Activated naive CD8-positive, alpha-beta T cell treated with anti-CD3 and anti-CD28 coated beads, Interleukin-2, amount 50 U/mL, for 16 hours (primary cell): ENCODE measurements around the gene SLC2A6.

Experiments
- DNase-seq: peaks from one replicate; pipeline ENCODE4 v3.0.0-alpha.2; 2020; ENCODE audit warnings: low read depth, low spot score

The SLC2A6 gene

DNA sequence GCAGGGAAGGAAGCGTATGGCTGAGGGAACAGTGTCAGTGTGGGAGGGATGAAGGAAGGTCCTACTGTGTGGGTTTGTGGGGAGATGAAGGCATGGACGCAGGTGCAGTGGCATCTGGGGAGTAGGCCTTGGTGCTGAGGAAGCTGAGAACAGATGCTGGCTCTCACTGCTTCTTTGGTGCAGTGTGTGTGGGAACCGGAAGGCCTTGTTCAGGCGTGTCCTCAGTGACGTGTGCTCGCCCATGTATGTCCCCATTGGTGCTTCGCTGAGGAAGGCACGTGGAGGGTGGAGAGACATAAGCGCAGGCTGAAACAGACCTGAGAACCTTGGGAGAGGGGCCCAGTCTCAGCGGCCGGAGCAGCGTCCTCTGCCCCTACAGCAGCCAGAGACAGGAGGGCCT, 38.0 kb downstream of the SLC2A6 start:
- DNase-seq, result no peak

DNA sequence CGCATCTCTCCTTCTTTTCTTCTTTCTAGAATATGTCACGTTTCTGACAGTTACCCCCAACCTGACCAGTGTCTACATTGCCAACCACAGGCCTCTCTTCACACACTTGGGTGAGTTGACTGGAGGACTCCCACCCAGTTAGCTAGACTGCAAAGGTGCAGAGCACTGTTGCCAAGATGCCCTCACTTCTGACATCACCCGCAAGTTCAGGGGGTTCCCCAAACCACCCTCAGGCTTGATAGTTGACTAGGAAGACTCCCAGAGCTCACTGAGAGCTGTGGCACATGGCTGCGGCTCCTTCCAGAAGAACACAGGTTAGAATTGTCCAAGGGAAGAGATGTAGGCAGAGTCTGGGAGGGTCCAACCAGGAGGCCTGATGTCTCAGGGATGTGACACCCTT, 39.6 kb downstream of the SLC2A6 start:
- DNase-seq, result no peak

GRCh38 chr9:133437753-133438531, 41.0 kb downstream of the SLC2A6 start:
- no peak for DNase-seq

DNA sequence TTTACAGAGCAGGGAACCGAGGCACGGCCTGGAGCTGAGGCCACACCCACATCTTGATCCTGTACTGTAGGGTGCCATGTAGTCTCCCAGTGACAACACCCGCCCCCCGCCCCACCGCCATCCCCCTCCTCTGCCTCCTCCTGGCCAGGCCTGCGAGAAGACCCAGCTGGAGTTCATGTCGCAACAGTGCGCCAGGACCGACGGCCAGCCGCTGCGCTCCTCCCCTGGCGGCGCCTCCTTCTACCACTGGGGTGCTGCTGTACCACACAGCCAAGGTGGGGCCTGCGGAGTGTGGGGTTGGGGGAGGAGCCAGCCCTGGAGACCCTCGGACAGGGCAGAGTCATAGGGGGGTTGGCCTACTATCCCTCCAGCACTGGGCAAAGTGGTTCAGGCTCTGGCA, 42.2 kb downstream of the SLC2A6 start:
- DNase-seq, result no peak

DNA sequence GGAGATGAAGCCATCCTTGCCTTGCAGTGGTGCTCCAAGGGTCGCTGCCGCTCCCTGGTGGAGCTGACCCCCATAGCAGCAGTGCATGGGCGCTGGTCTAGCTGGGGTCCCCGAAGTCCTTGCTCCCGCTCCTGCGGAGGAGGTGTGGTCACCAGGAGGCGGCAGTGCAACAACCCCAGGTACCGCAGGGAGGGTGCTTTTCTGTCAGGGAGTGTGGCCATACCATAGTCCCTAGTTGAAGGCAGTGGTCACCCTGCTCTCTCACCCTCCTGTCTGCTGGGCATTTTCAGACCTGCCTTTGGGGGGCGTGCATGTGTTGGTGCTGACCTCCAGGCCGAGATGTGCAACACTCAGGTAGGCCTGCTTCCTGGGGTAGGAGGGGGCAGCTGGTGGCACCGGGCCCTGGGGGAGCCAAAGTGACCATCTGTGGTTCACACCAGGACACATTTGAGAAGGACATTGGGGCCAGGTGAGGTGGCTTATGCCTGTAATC, 45.5 kb downstream of the SLC2A6 start:
- no peak for DNase-seq

DNA sequence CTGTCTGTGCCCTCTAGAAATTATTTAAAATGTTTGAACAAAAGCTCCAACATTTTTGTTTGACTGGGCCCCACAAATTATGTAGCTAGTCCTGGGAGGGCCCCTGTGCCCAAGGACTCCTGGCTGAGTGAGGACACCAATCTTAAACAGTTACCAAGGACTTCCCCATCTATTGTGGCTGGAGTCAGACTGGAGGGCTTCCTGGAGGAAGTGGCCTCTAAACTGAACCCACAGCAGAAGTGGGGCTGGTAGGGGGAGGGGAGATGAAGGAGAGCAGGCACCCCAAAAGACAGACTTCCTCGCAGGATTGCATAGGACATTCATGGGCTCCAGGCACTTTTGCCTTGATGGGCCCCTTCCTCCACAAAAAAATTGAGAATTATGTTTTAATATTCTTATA, 48.7 kb downstream of the SLC2A6 start:
- no peak for DNase-seq

DNA sequence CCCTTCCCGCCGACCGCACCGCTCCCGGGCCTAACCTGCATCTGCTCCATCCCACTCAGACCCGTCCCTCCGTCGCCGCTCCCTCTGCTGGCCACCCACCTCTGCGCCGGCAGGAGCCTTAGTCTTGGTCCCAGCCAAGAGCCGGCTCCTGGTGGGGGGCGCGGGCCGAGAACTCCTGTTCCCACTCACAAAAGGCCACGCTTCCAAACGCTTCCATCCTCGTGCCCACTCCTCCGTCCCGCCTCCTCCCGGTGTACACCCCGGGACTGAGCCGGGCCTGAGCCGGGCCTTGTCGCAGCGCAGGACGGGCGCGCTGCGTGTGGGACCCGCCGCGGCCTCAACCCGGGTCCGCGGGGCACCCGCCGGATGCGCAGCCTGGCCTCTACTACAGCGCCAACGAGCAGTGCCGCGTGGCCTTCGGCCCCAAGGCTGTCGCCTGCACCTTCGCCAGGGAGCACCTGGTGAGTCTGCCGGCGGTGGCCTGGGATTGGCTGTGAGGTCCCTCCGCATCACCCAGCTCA, 49.2 kb downstream of the SLC2A6 start:
- no peak for DNase-seq

DNA sequence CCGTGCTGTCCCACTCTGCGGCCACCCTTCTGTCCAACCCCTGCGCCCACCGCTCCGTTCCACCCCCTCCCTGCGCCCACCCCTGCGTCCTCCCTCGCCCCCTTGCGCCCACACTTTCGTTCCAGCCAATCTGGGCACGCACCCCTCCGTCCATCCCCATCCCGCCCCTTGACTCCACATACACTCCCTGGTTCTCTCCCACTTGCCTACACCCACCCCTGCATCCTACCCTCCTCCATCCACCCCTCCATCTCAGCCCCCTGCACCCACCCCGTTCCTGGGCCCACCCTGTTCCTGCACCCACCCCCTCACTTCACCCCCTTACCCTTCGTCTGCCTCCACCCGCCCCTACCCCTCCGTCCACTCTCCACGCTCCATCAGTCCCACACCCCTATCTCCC, 49.7 kb downstream of the SLC2A6 start:
- no peak for DNase-seq

DNA sequence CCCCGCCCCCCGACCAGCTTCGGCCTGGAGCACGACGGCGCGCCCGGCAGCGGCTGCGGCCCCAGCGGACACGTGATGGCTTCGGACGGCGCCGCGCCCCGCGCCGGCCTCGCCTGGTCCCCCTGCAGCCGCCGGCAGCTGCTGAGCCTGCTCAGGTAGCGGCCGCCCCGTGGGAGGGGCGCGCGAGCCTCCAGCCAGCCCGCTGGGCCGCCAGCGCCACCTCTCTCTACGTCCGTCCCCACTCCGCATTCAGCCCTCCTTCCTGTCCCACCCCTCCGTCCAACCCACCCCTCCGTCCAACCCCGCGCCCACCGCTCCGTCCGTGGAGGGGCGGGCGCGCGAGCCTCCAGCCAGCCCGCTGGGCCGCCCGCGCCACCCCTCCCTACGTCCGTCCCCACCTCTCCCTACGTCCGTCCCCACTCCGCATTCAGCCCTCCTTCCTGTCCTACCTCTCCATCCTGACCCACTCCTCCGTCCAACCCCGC, 50.2 kb downstream of the SLC2A6 start:
- DNase-seq, result no peak

GRCh38 chr9:133427658-133428348, 51.1 kb downstream of the SLC2A6 start:
- DNase-seq, result no peak

- DNase-seq, result no peak
These were observed 52.9 kb downstream of the SLC2A6 start for GRCh38 chr9:133426011-133426410.

DNA sequence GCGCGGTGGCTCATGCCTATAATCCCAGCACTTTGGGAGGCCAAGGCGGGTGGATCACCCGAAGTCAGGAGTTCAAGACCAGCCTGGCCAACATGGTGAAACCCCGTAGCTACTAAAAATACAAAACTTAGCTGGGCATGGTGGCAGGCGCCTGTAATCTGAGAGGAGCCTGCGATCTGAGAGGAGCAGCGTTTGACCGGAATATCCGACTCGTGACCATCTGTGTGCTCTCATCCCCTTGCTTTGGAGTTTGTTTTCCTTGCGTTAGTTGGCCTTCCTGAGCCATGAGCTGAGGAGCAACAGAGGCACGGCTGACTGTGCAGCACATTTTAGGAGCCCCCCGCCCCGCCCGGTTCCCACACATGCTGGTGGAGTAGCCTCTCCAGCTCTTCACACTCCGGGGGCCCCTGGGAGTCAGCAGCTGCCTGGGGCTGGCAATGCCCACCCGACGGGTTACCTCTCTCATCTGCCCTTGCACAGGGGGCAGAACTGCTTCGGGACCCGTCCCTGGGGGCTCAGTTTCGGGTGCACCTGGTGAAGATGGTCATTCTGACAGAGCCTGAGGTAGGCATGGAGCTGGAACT, 53.8 kb downstream of the SLC2A6 start:
- no peak for DNase-seq

- no peak for DNase-seq
These were observed 54.7 kb downstream of the SLC2A6 start for GRCh38 chr9:133424187-133424586.

DNA sequence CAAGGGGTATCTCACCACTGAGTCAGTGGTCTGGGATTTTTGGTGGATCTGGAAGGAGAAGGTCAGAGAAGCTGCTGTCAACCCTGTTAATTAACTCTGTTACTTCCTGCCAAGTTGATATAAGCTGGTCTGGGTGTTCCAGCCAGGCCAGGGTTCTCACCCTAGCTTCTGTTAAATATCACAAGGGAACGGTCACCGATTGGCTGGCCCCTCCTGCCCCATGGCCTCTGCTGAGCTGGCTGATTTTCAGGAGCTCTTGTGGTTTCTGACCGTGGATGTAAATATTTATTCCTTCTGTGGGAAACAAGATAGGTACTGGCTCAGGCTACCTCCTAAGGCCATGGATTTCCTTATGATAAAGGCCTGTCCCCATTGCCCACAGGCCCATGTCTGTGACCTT, 55.7 kb downstream of the SLC2A6 start:
- DNase-seq, result no peak

- DNase-seq, result no peak
These were observed 57.0 kb downstream of the SLC2A6 start, which contains the start of gene ADAMTS13 for GRCh38 chr9:133421615-133422542. Gene ADAMTS13 (plus strand): TSS chr9:133422367. CDS start chr9:133422444, 77 bp downstream.
